Activated naive CD4-positive, alpha-beta T cell treated with anti-CD3 and anti-CD28 coated beads for 36 hours (primary cell): ENCODE results near the gene C14orf132. TPM values are rescaled to one million over a fixed set of nuclear protein-coding genes. Genes with fewer than 3 reads are reported as not detected.

Source experiments
- CTCF ChIA-PET: fragments of 350-600 bp; sonication (Branson Sonifier 250); formaldehyde crosslinking; loops from one replicate; lab custom pipeline; 2021; ENCODE audit warnings: antibody characterized with exemption; lab: Charles Lee
- DNase-seq: peaks from one replicate; pipeline ENCODE4 v3.0.0-alpha.2; 2020
- H3K27ac Mint-ChIP-seq: one replicate; pipeline ENCODE4 v1.8.0; 2021; ENCODE audit warnings: mild to moderate bottlenecking, mixed read lengths
- H3K27me3 Mint-ChIP-seq: one replicate; pipeline ENCODE4 v1.8.0; 2021; ENCODE audit warnings: low read depth, mixed read lengths
- H3K36me3 Mint-ChIP-seq: one replicate; pipeline ENCODE4 v1.8.0; 2021; ENCODE audit warnings: low read depth, mixed read lengths
- H3K4me1 Mint-ChIP-seq: one replicate; pipeline ENCODE4 v1.8.0; 2021; ENCODE audit warnings: low read depth, mixed read lengths
- H3K4me3 Mint-ChIP-seq: one replicate; pipeline ENCODE4 v1.8.0; 2021; ENCODE audit warnings: mild to moderate bottlenecking, moderate library complexity, mixed read lengths
- H3K9me3 Mint-ChIP-seq: one replicate; pipeline ENCODE4 v1.8.0; 2021; ENCODE audit warnings: mixed read lengths
- intact Hi-C: fragments of 100-400 bp; cut with micrococcal nuclease; formaldehyde crosslinking; loops from one replicate; pipeline ENCODE4 v1.15.1; 2023
- total RNA-seq, 2 experiments: library from RNA; stranded (reverse); gene quantifications; one replicate each; pipeline ENCODE4 v1.2.3, GENCODE V29; 2021

The C14orf132 gene
- total RNA-seq, 2 experiments from 2014 or later = 3.2 to 4.9 TPM

DNA sequence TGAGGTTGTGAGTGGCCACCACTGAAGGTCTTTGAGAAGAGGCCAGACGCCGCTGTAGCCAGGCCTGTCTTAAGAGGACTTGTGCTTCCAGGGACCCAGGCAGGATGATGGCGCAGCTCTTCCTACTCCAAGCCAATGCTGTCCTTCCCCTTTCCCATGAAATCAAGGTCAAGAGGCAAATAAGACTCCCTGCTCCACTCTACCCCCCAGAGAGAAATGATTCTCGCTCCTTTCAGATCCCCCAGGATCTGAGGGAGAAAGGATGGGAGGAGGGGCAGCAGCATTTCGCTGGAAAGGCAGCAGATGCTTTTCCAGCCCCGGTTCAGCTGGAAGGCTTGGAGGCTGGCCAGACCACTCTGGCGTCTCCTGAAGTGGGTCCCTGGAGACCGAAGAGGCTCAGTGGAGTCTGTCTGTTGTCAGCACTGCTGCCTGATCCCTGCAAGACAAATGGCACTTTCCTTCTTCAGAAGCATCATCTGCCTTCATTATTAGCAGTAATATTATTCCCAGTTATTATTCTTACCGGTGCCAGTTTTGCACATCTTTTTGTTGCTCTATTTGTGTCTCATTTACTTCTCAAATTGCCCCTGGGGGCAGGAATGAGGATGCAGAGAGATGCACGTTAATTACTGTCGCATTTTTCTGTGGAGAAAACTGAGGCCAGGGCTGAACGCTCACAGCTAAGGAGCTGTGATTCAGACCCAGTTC, 51.4 kb downstream of the C14orf132 start:
- CTCF ChIA-PET = interaction anchor here (0.6 kb wide), 1 partner anchor 8 kb away, joined by 5 read pairs; no protein-coding TSS in a partner anchor
- Mint-ChIP-seq H3K27ac (no peak overlapping the region), H3K4me3 (no peak overlapping the region), H3K36me3 (peaks cover 2% of the 10 kb centered on the region), H3K9me3 (no peaks in the 10 kb centered on the region), H3K27me3 (no peaks in the 10 kb centered on the region), H3K4me1 (no peaks in the 10 kb centered on the region)
- intact Hi-C loops = no loop called here
- no peak for DNase-seq

- Mint-ChIP-seq H3K4me3 (no peak overlapping the region), H3K27ac (no peak overlapping the region), H3K4me1 (no peaks in the 10 kb centered on the region), H3K9me3 (no peaks in the 10 kb centered on the region), H3K27me3 (no peaks in the 10 kb centered on the region), H3K36me3 (peaks cover 2% of the 10 kb centered on the region)
- CTCF ChIA-PET = no interaction called here
- DNase-seq = no peak
- intact Hi-C loops = no loop called here
These were observed 52.1 kb downstream of the C14orf132 start for GRCh38 chr14:96091149-96091693.

DNA sequence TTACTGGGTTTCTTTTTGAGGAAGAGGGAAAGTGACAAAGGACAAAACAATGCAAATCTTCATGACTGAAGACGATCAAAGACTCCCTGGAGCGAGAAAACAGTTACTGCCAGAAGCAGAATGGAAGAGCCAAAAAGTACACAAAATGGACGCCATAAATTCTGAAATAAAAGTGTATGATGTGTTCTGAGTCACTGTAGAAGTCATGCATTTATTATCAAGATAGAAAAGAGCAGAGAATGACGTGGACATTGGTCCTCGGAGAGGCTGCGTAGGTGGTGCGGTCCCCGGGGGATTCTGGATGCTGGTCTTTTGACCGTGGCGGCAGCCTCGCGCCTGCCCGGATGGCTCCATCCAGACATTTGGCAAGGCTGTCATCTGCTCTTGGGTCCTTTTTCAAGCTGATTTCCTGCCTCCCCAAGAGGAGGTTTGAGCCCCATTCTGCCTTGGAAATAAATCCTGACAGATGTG, 52.8 kb downstream of the C14orf132 start:
- H3K9me3 Mint-ChIP-seq = no peaks in the 10 kb centered on the region
- no peaks in the 10 kb centered on the region for H3K4me1 Mint-ChIP-seq
- CTCF ChIA-PET = no interaction called here
- no peak overlapping the region for H3K27ac Mint-ChIP-seq
- DNase-seq = no peak
- H3K4me3 Mint-ChIP-seq = no peak overlapping the region
- intact Hi-C loops = no loop called here
- H3K36me3 Mint-ChIP-seq = peaks cover 1% of the 10 kb centered on the region
- H3K27me3 Mint-ChIP-seq = no peaks in the 10 kb centered on the region

DNA sequence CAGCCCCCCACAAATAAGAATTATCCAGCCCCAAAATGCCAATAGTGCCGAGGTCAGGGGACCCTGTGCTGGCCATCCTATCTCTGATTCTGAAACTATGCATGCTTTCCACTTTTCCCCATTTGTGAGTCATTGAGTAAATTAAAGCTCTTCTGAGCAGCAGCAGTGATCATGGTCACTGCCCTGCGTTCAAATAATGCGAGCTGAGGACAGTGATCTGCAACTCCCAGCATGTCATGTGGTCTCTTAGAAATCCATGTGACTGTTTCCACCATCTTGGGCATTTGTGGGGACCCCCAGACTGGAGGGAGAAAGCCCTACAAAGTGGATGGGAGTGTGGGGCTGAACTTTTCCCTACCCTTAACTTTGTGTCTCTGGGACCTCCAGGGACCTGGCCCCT, 53.8 kb downstream of the C14orf132 start:
- Mint-ChIP-seq H3K4me1 (no peaks in the 10 kb centered on the region), H3K36me3 (no peaks in the 10 kb centered on the region), H3K9me3 (no peaks in the 10 kb centered on the region), H3K27ac (no peak overlapping the region), H3K4me3 (no peak overlapping the region), H3K27me3 (no peaks in the 10 kb centered on the region)
- no peak for DNase-seq
- intact Hi-C loops = no loop called here
- CTCF ChIA-PET = interaction anchor here (1.0 kb wide), 1 partner anchor 25 kb away, joined by 4 read pairs; no protein-coding TSS in a partner anchor

DNA sequence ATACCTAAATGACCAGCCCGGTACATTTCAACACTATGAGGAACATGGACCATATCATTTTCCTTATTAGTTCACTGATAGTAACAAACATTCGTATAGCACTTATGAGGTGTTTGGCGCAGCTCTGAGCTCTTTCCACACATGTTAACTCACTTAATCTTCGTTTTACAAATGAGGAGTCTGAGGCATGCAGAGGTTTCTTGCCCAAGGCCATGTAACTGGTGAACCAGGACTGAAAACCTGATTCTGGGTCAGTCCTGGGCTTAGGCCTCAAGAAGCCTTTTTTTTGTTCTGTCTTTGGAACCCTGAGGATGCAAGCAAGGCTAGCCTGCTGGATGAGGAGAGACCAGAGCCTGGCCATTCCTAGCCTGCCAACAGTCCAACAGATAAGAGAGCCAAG, 55.0 kb downstream of the C14orf132 start:
- H3K36me3 Mint-ChIP-seq = no peaks in the 10 kb centered on the region
- CTCF ChIA-PET = interaction anchor here (1.6 kb wide), 1 partner anchor 181 kb away, joined by 5 read pairs; no protein-coding TSS in a partner anchor
- intact Hi-C loops = no loop called here
- no peak overlapping the region for H3K27ac Mint-ChIP-seq
- no peaks in the 10 kb centered on the region for H3K4me1 Mint-ChIP-seq
- H3K27me3 Mint-ChIP-seq = no peaks in the 10 kb centered on the region
- no peak overlapping the region for H3K4me3 Mint-ChIP-seq
- DNase-seq = no peak
- H3K9me3 Mint-ChIP-seq = no peaks in the 10 kb centered on the region

GRCh38 chr14:96094656-96095055, 55.5 kb downstream of the C14orf132 start:
- Mint-ChIP-seq H3K27me3 (no peaks in the 10 kb centered on the region), H3K36me3 (no peaks in the 10 kb centered on the region), H3K27ac (no peak overlapping the region), H3K9me3 (no peaks in the 10 kb centered on the region), H3K4me3 (no peak overlapping the region), H3K4me1 (no peaks in the 10 kb centered on the region)
- no peak for DNase-seq
- intact Hi-C loops = no loop called here
- CTCF ChIA-PET = interaction anchor here (1.6 kb wide), 1 partner anchor 181 kb away, joined by 5 read pairs; no protein-coding TSS in a partner anchor

- Mint-ChIP-seq H3K4me3 (no peak overlapping the region), H3K27me3 (no peaks in the 10 kb centered on the region), H3K4me1 (no peaks in the 10 kb centered on the region), H3K27ac (no peak overlapping the region), H3K9me3 (no peaks in the 10 kb centered on the region), H3K36me3 (no peaks in the 10 kb centered on the region)
- intact Hi-C loops = no loop called here
- no peak for DNase-seq
- CTCF ChIA-PET = interaction anchor here (1.6 kb wide), 1 partner anchor 180 kb away, joined by 5 read pairs; no protein-coding TSS in a partner anchor
These were observed 55.9 kb downstream of the C14orf132 start for GRCh38 chr14:96095058-96095457.

GRCh38 chr14:96095581-96096476, 56.7 kb downstream of the C14orf132 start:
- Mint-ChIP-seq H3K27ac (peak overlapping the region; percentile 15), H3K36me3 (no peaks in the 10 kb centered on the region), H3K27me3 (no peaks in the 10 kb centered on the region), H3K4me1 (peaks cover 5% of the 10 kb centered on the region), H3K4me3 (no peak overlapping the region), H3K9me3 (no peaks in the 10 kb centered on the region)
- no peak for DNase-seq
- CTCF ChIA-PET = interaction anchor here (1.6 kb wide), 1 partner anchor 180 kb away, joined by 5 read pairs; no protein-coding TSS in a partner anchor
- intact Hi-C loops = no loop called here

DNA sequence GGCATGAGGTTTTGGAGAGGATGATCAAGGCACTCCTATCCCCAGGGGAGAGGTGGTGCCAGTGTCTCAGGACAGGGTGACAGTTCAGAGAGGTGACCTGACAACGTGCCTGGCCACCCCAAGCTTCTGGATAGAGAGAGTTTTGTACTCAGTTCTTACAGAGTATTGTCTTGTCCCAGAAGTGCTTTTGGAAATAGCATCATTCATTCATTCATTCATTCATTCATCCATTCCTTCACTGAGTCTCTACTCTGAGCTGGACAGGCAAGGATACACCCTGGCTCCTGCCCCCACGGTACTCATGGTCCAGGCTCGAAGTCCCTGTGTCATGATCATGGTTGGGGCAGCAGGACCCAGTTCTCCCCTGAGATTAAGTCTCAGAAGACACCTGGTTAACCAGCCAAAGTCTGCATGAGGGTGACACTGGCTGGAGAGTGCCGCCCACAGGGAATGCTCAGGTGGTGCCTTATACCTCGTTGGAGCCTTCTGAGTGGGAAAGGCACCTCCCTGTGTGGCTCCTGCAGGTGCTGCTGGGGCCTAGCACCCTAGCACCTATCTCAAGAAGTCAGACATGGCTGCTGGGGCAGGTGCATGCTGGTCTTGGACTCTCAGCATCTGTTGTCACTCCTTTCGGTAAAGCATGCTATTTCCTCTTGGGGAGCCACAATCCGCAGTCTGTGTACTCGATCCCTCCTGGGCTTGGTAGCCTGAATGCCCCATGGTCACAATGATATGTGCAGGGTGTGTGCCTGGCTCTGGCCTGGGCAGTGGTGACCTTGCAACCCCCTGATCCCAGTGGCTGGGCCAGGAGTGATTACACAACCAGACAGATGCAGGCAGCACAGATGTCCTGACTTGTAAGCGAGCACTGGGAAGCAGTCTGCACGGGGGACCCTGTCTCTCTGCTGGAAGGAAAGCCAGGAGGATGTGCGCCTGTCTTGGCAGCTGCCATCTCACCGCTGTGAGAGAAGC, 57.8 kb downstream of the C14orf132 start:
- Mint-ChIP-seq H3K27ac (no peak overlapping the region), H3K27me3 (no peaks in the 10 kb centered on the region), H3K4me1 (peaks cover 8% of the 10 kb centered on the region), H3K4me3 (no peak overlapping the region), H3K36me3 (no peaks in the 10 kb centered on the region), H3K9me3 (no peaks in the 10 kb centered on the region)
- CTCF ChIA-PET = interaction anchor here (1.3 to 7.6 kb wide), 2 partner anchors 72 to 179 kb away, joined by 3 to 120 read pairs; no protein-coding TSS in a partner anchor
- no peak for DNase-seq
- intact Hi-C loops = no loop called here

DNA sequence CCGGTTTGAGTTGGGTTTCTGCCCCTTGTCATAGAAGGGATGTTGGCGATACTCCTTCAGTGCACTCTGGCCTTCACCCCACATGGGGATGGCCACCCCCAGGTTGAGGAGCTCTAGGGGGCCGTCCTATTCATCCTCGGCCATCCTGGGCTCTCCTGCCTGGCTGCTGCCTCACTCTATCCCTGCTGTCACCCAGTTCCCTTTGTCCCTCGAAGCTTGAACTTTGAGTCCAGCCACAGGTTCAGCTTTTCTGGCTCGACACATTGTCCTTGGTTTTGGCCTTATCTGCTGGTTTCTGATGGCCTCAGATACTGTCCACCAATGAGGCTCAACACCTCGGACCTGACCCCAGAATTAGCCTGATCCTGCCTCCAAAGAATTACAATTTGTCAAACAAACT, 58.6 kb downstream of the C14orf132 start:
- Mint-ChIP-seq H3K4me3 (no peak overlapping the region), H3K36me3 (no peaks in the 10 kb centered on the region), H3K27ac (no peak overlapping the region), H3K4me1 (peaks cover 8% of the 10 kb centered on the region), H3K9me3 (no peaks in the 10 kb centered on the region), H3K27me3 (no peaks in the 10 kb centered on the region)
- intact Hi-C loops = loop anchor here (2.0 kb wide), 2 partner anchors 41 to 99 kb away; no protein-coding TSS in a partner anchor
- CTCF ChIA-PET = interaction anchor here (0.8 to 7.6 kb wide), 7 partner anchors 11 to 178 kb away, joined by 3 to 120 read pairs (median 5); no protein-coding TSS in a partner anchor
- DNase-seq = no peak
